ENCODE results near the gene HSD17B8. TPM values are rescaled to one million over a fixed set of nuclear protein-coding genes. Genes with fewer than 3 reads are reported as not detected.

The HSD17B8 gene
- total RNA-seq, 1 experiment from 2014 or later: 1.5 TPM

DNA sequence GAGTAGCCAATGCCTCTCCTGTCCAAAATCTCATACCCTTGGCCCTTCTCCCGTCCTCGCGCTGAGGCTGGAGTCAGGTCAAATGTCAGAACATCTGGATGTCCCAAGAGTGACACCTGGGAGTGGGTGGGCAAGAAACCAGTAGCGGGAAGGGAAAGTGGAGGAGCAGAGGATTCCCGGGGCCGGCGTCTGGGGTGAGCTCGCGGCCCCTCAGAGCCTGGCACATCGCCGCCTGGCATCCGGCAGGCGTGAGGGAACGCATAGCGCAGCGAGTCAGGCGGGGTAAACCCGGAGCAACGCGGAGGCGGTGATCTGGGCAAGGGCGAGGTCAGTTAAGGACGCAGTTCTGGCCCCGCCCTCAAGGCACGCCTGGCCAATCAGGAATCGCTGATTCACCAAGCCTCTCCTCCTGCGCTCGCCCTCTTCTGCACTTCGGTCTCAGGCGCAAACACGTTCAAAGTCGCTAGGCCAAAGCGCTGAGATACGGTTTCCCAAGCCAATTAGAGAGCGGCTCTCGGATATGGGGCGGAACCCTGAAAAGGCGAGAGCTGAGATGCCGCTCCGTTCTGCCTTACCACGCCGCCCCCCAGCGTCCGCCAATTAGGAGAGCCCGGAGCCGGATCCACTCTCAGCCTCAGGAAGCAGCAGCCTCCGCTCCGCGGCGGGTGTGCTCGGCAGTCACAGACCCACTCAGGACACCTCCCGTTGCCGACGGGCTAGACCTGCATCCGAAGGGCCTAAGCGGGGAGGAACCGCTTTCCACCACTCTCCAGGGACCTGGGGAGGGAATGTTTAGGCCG, 44.7 kb downstream of the HSD17B8 start:
- Histone ChIP-seq H3K4me1 (no peaks in the 10 kb centered on the region; the same call in 1 of the 2 replicates), H3K27me3 (no peaks in the 10 kb centered on the region), H3K4me3 (peak overlapping the region; percentile 64), H3K27ac (peak overlapping the region; percentile 65), H3K36me3 (no peaks in the 10 kb centered on the region), H3K9me3 (replicated peaks) (no peaks in the 10 kb centered on the region)
- DNase-seq: peak; percentile 98 to 99

DNA sequence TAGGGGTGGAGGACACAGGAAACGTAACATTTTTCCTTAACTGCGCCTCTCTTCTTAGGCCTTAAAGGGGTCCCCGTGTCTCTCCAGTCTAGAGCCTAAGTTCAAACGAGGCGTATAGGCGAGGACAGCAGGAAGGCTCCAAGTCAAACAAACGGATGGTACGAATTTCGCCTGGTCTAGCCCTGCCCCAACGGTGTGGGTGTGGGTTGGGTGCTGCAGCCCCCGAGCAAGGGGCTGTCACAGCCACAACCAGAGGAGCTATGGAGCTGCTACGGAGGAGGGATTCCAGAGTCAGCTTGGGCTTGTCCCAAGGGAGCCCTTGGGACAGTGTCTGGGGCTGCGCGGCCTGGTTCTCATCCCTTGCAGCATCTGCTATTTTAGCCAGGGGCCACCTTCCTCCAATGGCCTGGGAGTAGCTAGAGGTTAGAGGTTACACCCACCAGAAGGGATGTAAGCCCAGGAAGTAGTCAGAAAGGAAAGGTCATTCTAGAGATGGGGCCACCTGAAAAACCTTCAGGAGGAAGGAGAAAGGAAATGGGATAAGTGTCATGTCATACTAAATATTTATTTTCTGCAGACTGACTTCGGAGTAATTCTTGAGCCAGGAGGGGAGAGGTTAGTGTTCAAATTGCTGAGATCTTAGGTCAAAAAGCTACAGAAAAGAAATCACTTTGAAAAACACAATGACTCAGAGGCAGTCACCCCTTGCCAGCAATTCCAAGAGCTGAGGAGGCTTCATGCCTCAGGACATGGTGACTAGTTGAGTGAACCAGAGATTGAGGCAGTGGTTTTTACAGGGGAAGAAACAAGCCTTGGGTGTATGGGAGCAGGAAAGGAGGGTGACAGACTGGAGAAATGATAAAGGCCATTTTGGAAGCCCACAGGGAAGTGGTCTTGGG, 45.5 kb downstream of the HSD17B8 start:
- peak overlapping the region; percentile 58 for H3K27ac ChIP-seq
- no peaks in the 10 kb centered on the region for H3K36me3 ChIP-seq
- H3K4me1 ChIP-seq: no peaks in the 10 kb centered on the region; the same call in 1 of the 2 replicates
- DNase-seq: peak in 1 of 2 experiments; percentile 26
- peak overlapping the region; percentile 64 for H3K4me3 ChIP-seq
- no peaks in the 10 kb centered on the region for H3K9me3 ChIP-seq (replicated peaks)
- H3K27me3 ChIP-seq: no peaks in the 10 kb centered on the region

DNA sequence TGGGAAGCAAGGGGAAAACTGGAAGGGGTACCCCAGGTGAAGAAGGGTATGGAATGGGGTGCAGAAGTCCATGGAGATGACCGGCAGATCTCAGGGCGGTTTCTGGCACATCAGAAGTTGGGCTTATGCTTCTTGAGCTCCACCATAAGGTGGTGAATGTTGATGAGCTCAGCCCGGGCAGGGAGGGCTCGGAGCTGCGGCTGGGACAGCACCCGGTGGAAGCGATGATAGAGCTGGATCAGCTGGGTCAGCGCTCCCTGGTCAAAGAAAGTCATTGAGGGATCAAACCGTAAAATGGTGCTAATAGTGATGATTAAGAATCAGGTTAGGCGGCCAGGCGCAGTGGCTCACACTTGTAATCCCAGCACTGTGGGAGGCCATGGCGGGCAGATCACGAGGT, 46.3 kb downstream of the HSD17B8 start:
- no peak overlapping the region for H3K4me3 ChIP-seq
- no peak overlapping the region for H3K27ac ChIP-seq

DNA sequence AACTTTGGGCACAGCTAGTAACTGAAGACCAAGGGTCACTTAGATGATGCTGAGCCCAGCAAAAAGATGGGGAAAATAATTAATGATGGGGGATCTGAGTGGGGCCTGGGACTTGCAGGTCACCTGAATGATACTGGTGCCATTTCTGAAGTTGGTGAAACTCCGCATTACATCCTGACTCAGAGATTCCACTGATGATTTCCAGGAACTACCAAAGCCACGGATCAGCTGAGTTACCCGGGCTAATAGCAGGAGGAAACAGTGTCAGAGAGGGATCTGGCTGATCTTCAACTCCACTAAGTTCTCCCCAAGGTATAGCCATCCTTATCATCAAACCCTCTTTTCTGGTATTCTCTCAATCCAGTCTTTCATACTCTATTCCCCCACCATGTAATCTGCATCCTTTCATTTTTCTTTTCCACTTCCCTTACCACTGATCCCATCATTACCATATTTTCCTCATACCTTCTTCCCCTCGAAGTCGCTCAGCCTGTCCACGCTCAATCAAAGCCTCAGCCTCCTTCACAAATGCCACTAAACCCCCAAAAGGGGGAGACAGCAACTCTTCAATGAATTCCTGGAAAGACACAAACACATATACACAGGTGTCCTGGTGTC, 47.0 kb downstream of the HSD17B8 start:
- Histone ChIP-seq H3K4me3 (no peak overlapping the region), H3K4me1 (no peaks in the 10 kb centered on the region; the same call in 1 of the 2 replicates), H3K27ac (no peak overlapping the region), H3K36me3 (no peaks in the 10 kb centered on the region), H3K9me3 (replicated peaks) (no peaks in the 10 kb centered on the region), H3K27me3 (no peaks in the 10 kb centered on the region)
- DNase-seq: no peak

More for the DNA sequence above, 46.3 kb downstream of the HSD17B8 start:
- Histone ChIP-seq H3K9me3 (replicated peaks) (no peaks in the 10 kb centered on the region), H3K4me1 (no peaks in the 10 kb centered on the region; the same call in 1 of the 2 replicates), H3K27me3 (no peaks in the 10 kb centered on the region), H3K36me3 (no peaks in the 10 kb centered on the region)
- no peak for DNase-seq

DNA sequence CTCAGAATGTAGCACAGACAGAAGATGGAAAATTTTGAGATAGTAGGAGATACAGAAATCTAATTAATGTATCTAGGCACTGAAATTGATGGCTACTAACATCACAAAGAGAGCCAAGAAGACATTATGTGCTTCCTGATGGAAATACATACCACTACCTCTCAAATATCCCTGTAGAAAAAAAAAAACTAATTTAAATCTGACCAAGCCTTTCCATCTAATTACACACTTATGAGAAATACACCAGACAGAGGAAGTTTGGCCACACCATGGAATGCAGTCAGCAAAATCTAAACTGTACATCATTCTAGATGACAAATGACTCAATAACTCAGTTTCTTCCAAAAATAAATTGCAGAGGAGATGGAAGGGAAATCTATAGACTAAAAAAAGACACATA, 48.3 kb downstream of the HSD17B8 start:
- DNase-seq: no peak
- no peak overlapping the region for H3K4me3 ChIP-seq
- no peaks in the 10 kb centered on the region; the same call in 1 of the 2 replicates for H3K4me1 ChIP-seq
- peaks cover 7% of the 10 kb centered on the region; the same call in 1 of the 2 replicates for H3K36me3 ChIP-seq
- no peak overlapping the region for H3K27ac ChIP-seq
- no peaks in the 10 kb centered on the region for H3K27me3 ChIP-seq
- no peaks in the 10 kb centered on the region for H3K9me3 ChIP-seq (replicated peaks)

DNA sequence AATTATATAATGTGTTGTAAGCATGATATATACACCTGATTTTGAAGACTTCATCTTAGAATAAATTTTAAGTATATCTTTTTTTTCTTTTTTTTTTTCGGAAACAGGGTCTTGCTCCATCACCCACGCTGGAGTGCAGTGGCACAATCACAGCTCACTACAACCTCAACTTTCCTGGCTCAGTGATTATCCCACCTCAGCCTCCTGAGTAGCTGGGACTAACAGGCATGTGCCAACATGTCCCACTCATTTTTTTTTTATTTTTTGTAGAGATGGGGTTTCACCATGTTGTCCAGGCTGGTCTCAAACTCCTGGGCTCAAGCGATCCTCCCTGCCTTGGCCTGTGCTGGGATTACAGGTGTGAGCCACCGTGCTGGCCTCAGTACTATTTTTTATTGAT, 50.1 kb downstream of the HSD17B8 start:
- H3K27ac ChIP-seq: no peak overlapping the region
- no peak for DNase-seq
- no peaks in the 10 kb centered on the region for H3K9me3 ChIP-seq (replicated peaks)
- no peak overlapping the region for H3K4me3 ChIP-seq
- no peaks in the 10 kb centered on the region for H3K4me1 ChIP-seq
- no peaks in the 10 kb centered on the region for H3K27me3 ChIP-seq
- H3K36me3 ChIP-seq: peaks cover 8% of the 10 kb centered on the region; the same call in 1 of the 2 replicates

Other genes starting within 250 kb of the HSD17B8 start
- gene BRD2, start 236.1 kb upstream of the HSD17B8 start, total RNA-seq (2014; rRNA removed; shearing (Covaris generic)): 178 and 199 TPM in 2 replicates
- gene HLA-DOA, start 195.1 kb upstream of the HSD17B8 start, total RNA-seq (2014; rRNA removed; shearing (Covaris generic)): 0.16 TPM in 1 of 2 replicates, not detected in the other
- not detected in 2 replicates for gene HLA-DPA1, start 131.0 kb upstream of the HSD17B8 start, total RNA-seq (2014; rRNA removed; shearing (Covaris generic))
- not detected in 2 replicates for gene HLA-DPB1, start 128.7 kb upstream of the HSD17B8 start, total RNA-seq (2014; rRNA removed; shearing (Covaris generic))
- 3.8 and 4.0 TPM in 2 replicates for gene COL11A2, start 12.2 kb upstream of the HSD17B8 start, total RNA-seq (2014; rRNA removed; shearing (Covaris generic))
- gene RXRB, start 4.0 kb upstream of the HSD17B8 start, total RNA-seq (2014; rRNA removed; shearing (Covaris generic)): 24.4 and 25.9 TPM in 2 replicates
- 71.8 and 75.1 TPM in 2 replicates for gene SLC39A7, start 3.8 kb upstream of the HSD17B8 start, total RNA-seq (2014; rRNA removed; shearing (Covaris generic))
- 14.9 and 16.4 TPM in 2 replicates for gene RING1, start 3.8 kb downstream of the HSD17B8 start, total RNA-seq (2014; rRNA removed; shearing (Covaris generic))
- 32.7 and 33.8 TPM in 2 replicates for gene VPS52, start 67.2 kb downstream of the HSD17B8 start, total RNA-seq (2014; rRNA removed; shearing (Covaris generic))
- 5,924 and 6,385 TPM in 2 replicates for gene RPS18, start 67.4 kb downstream of the HSD17B8 start, total RNA-seq (2014; rRNA removed; shearing (Covaris generic))
- gene B3GALT4, start 72.5 kb downstream of the HSD17B8 start, total RNA-seq (2014; rRNA removed; shearing (Covaris generic)): 0.84 and 0.95 TPM in 2 replicates
- gene WDR46, start 84.6 kb downstream of the HSD17B8 start, total RNA-seq (2014; rRNA removed; shearing (Covaris generic)): 54.6 and 61.5 TPM in 2 replicates
- gene PFDN6, start 84.9 kb downstream of the HSD17B8 start, total RNA-seq (2014; rRNA removed; shearing (Covaris generic)): 102 and 104 TPM in 2 replicates
- 14.3 and 20.9 TPM in 2 replicates for gene RGL2, start 94.3 kb downstream of the HSD17B8 start, total RNA-seq (2014; rRNA removed; shearing (Covaris generic))
- gene TAPBP, start 109.4 kb downstream of the HSD17B8 start, total RNA-seq (2014; rRNA removed; shearing (Covaris generic)): 15.4 and 16.2 TPM in 2 replicates
- 7.1 and 9.6 TPM in 2 replicates for gene ZBTB22, start 113.1 kb downstream of the HSD17B8 start, total RNA-seq (2014; rRNA removed; shearing (Covaris generic))
- gene DAXX, start 118.3 kb downstream of the HSD17B8 start, total RNA-seq (2014; rRNA removed; shearing (Covaris generic)): 52.9 and 55.2 TPM in 2 replicates
- gene KIFC1, start 187.2 kb downstream of the HSD17B8 start, total RNA-seq (2014; rRNA removed; shearing (Covaris generic)): 80.5 and 84.5 TPM in 2 replicates
- 21.8 and 25.5 TPM in 2 replicates for gene PHF1, start 206.4 kb downstream of the HSD17B8 start, total RNA-seq (2014; rRNA removed; shearing (Covaris generic))
- gene CUTA, start 213.5 kb downstream of the HSD17B8 start, total RNA-seq (2014; rRNA removed; shearing (Covaris generic)): 181 and 210 TPM in 2 replicates
- 1.8 and 2.5 TPM in 2 replicates for gene SYNGAP1, start 215.4 kb downstream of the HSD17B8 start, total RNA-seq (2014; rRNA removed; shearing (Covaris generic))
- 9.0 and 11.4 TPM in 2 replicates for gene ZBTB9, start 249.9 kb downstream of the HSD17B8 start, total RNA-seq (2014; rRNA removed; shearing (Covaris generic))

Measured in SJCRH30 (cell line).